GM19239 (cell line): ENCODE results near the gene PPP2R1A.
"Not testable (repeated sequence)": the region's sequence is repeated elsewhere in the genome, so short reads cannot be mapped to it uniquely, and the experiment has no call there.

ENCODE experiments used
- DNase-seq: peaks from one replicate; pipeline ENCODE4 v3.0.0; 2011; ENCODE audit warnings: low spot score; ENCODE audit not compliant: insufficient read length
- FAIRE-seq: peaks from 2 replicates; lab custom pipeline; 2011; peaks lifted over from hg19 to GRCh38; lab: Jason Lieb, UNC

The PPP2R1A gene

GRCh38 chr19:52200044-52200443 lies 10.2 kb downstream of the PPP2R1A start:
- no peak for DNase-seq
- FAIRE-seq = no peak

GRCh38 chr19:52200755-52201391 lies 11.0 kb downstream of the PPP2R1A start:
- FAIRE-seq = not testable (repeated sequence)

GRCh38 chr19:52206481-52206880 lies 16.6 kb downstream of the PPP2R1A start:
- FAIRE-seq (no peak), DNase-seq (no peak)

More at GRCh38 chr19:52200755-52201391, 11.0 kb downstream of the PPP2R1A start:
- not testable (repeated sequence) for DNase-seq

- DNase-seq (no peak), FAIRE-seq (no peak)
Observed at GRCh38 chr19:52211203-52211602, 21.4 kb downstream of the PPP2R1A start.

- no peak for FAIRE-seq
- no peak for DNase-seq
Observed at GRCh38 chr19:52211926-52212571, 22.2 kb downstream of the PPP2R1A start.

- FAIRE-seq (no peak), DNase-seq (no peak)
Observed at GRCh38 chr19:52212572-52213255, 22.9 kb downstream of the PPP2R1A start.

GRCh38 chr19:52214241-52214640 lies 24.4 kb downstream of the PPP2R1A start:
- DNase-seq (no peak), FAIRE-seq (no peak)

- DNase-seq (no peak), FAIRE-seq (no peak)
Observed at GRCh38 chr19:52216401-52216800, 26.5 kb downstream of the PPP2R1A start.

GRCh38 chr19:52217576-52217975 lies 27.7 kb downstream of the PPP2R1A start:
- FAIRE-seq (no peak), DNase-seq (no peak)

GRCh38 chr19:52219611-52220010 lies 29.8 kb downstream of the PPP2R1A start:
- DNase-seq = no peak
- no peak for FAIRE-seq

- DNase-seq = no peak
- FAIRE-seq = no peak
Observed at GRCh38 chr19:52221031-52221430, 31.2 kb downstream of the PPP2R1A start.

GRCh38 chr19:52221831-52222375 lies 32.1 kb downstream of the PPP2R1A start:
- no peak for DNase-seq
- no peak for FAIRE-seq

GRCh38 chr19:52224211-52224610 lies 34.4 kb downstream of the PPP2R1A start:
- DNase-seq (no peak), FAIRE-seq (no peak)

GRCh38 chr19:52226652-52227051 lies 36.8 kb downstream of the PPP2R1A start:
- no peak for DNase-seq
- no peak for FAIRE-seq

- DNase-seq = no peak
Observed at GRCh38 chr19:52227196-52227940, 37.5 kb downstream of the PPP2R1A start.

GRCh38 chr19:52227980-52228379 lies 38.1 kb downstream of the PPP2R1A start:
- DNase-seq (no peak), FAIRE-seq (no peak)

More at GRCh38 chr19:52227196-52227940, 37.5 kb downstream of the PPP2R1A start:
- no peak for FAIRE-seq

- DNase-seq (no peak), FAIRE-seq (no peak)
Observed at GRCh38 chr19:52229524-52229923, 39.7 kb downstream of the PPP2R1A start.

GRCh38 chr19:52230685-52231084 lies 40.8 kb downstream of the PPP2R1A start:
- no peak for DNase-seq
- FAIRE-seq = no peak

GRCh38 chr19:52231154-52231910 lies 41.5 kb downstream of the PPP2R1A start:
- FAIRE-seq (no peak), DNase-seq (no peak)

- FAIRE-seq = no peak
- DNase-seq = no peak
Observed at GRCh38 chr19:52234406-52234805, 44.6 kb downstream of the PPP2R1A start.
